A673 (cell line): ENCODE data around the gene RETREG2.

ENCODE experiments used
- CTCF ChIP-seq: fragments of 300-800, 200-600 bp; sonication (generic); conservative IDR thresholded peaks from 2 replicates; pipeline ENCODE4 v1.5.1; 2017; ENCODE audit warnings: low read depth, mild to moderate bottlenecking, antibody characterized with exemption, low read length, moderate library complexity, mixed read lengths
- EZH2 ChIP-seq: fragments of 200-600 bp; sonication (generic); IDR thresholded peaks from 2 replicates; pipeline ENCODE4 v1.6.1; 2017; ENCODE audit warnings: borderline replicate concordance, low read depth, mild to moderate bottlenecking, mixed read lengths, antibody characterized with exemption, low read length; ENCODE audit not compliant: poor library complexity, severe bottlenecking

GRCh38 chr2:219158025-219158424, 20.1 kb upstream of the RETREG2 start:
- TF ChIP-seq EZH2 (no peak), CTCF (no peak)
